MM.1S (cell line): ENCODE measurements around the gene C10orf143.

Experiments
- DNase-seq: peaks from one replicate; pipeline ENCODE4 v3.0.0-alpha.2; 2015
- H2AFZ ChIP-seq: fragments of 300-600 bp; sonication (generic); 2 replicates; pipeline ENCODE4 v1.6.0; 2016; ENCODE audit warnings: antibody characterized with exemption, low read length
- H3F3A ChIP-seq: fragments of 300-600 bp; sonication (generic); 2 replicates; pipeline ENCODE4 v1.6.1; 2016; ENCODE audit warnings: mild to moderate bottlenecking, antibody characterized with exemption, low read length, moderate library complexity, mixed read lengths; ENCODE audit not compliant: insufficient read depth
- H3K27ac ChIP-seq: fragments of 300-600 bp; sonication (generic); 2 replicates; pipeline ENCODE4 v1.5.1; 2016; ENCODE audit warnings: mild to moderate bottlenecking, low read length
- H3K27me3 ChIP-seq: fragments of 300-600 bp; sonication (generic); replicated peaks from 2 replicates; pipeline ENCODE4 v1.6.0; 2016; ENCODE audit warnings: low read length; ENCODE audit not compliant: insufficient read depth
- H3K36me3 ChIP-seq: fragments of 300-600 bp; sonication (generic); replicated peaks from 2 replicates; pipeline ENCODE4 v1.6.1; 2016; ENCODE audit warnings: mild to moderate bottlenecking, low read length, mixed read lengths; ENCODE audit not compliant: insufficient read depth
- H3K4me1 ChIP-seq: fragments of 300-600 bp; sonication (generic); 2 replicates; pipeline ENCODE4 v1.6.1; 2016; ENCODE audit warnings: low read length, mixed read lengths
- H3K4me2 ChIP-seq: fragments of 300-600 bp; sonication (generic); 2 replicates; pipeline ENCODE4 v1.6.0; 2016; ENCODE audit warnings: low read depth, low read length
- H3K4me3 ChIP-seq: fragments of 300-600 bp; sonication (generic); 2 replicates; pipeline ENCODE4 v1.5.1; 2016; ENCODE audit warnings: low read length, mixed read lengths
- H3K79me2 ChIP-seq: fragments of 300-600 bp; sonication (generic); 2 replicates; pipeline ENCODE4 v1.6.1; 2016; ENCODE audit warnings: mixed run types, low read length, mixed read lengths
- H3K9ac ChIP-seq: fragments of 300-600 bp; sonication (generic); 2 replicates; pipeline ENCODE4 v1.6.1; 2016; ENCODE audit warnings: low read length, mixed read lengths
- H3K9me2 ChIP-seq: fragments of 300-600 bp; sonication (generic); replicated peaks from 2 replicates; pipeline ENCODE4 v1.6.1; 2016; ENCODE audit warnings: mild to moderate bottlenecking, low read length, mixed read lengths; ENCODE audit not compliant: insufficient read depth
- H3K9me3 ChIP-seq: fragments of 300-600 bp; sonication (generic); replicated peaks from 2 replicates; pipeline ENCODE4 v1.6.1; 2016; ENCODE audit warnings: mild to moderate bottlenecking, low read length, mixed read lengths; ENCODE audit not compliant: insufficient read depth
- H4K20me1 ChIP-seq: fragments of 300-600 bp; sonication (generic); 2 replicates; pipeline ENCODE4 v1.6.1; 2016; ENCODE audit warnings: mild to moderate bottlenecking, low read length, moderate library complexity, mixed read lengths; ENCODE audit not compliant: insufficient read depth
- EZH2 ChIP-seq: fragments of 300-600 bp; sonication (generic); optimal IDR thresholded peaks from 2 replicates; pipeline ENCODE3; 2017; ENCODE audit warnings: low read depth, mild to moderate bottlenecking, antibody characterized with exemption, low read length, mixed read lengths
- EZH2phosphoT487 ChIP-seq: fragments of 300-600 bp; sonication (generic); IDR thresholded peaks from 2 replicates; pipeline ENCODE4 v1.6.1; 2018; ENCODE audit warnings: antibody characterized with exemption, low read length
- TF ChIP-seq, protein P1 (sequence below): fragments of 300-600 bp; sonication (generic); IDR thresholded peaks from 2 replicates; pipeline ENCODE4 v1.5.1; 2016; ENCODE audit warnings: antibody characterized with exemption, low read length, mixed read lengths

The C10orf143 gene

DNA sequence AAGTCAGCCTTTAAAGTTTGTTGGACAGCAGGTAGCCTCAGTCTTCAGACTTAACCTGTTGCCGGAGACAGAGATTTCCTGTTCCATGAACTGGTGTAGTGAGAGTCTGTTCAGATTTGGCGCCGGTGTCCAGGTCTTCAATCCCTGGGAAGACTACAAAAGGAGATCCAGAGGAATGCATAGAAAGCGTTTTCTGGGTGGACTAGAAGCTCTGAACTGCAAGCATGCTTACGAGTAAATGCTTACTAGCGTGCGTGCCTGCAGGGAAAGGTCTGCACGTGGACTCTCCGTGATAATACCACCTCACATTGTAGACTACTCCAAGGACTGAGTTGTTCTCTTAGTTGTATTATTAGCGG is 26.4 kb upstream of the C10orf143 start:
- no peaks in the 10 kb centered on the region for H3K9me3 ChIP-seq
- H2AFZ ChIP-seq = 0 out of 2 replicates have a peak overlapping the region, but pooled peaks have one; percentile 8
- no peaks in the 10 kb centered on the region; the same call in 1 of the 2 replicates for H3F3A ChIP-seq
- H3K4me2 ChIP-seq = peak overlapping the region; percentile 100
- peaks cover 37% of the 10 kb centered on the region for H3K4me1 ChIP-seq
- peak overlapping the region; percentile 87 for H3K4me3 ChIP-seq
- peak overlapping the region; percentile 86 for H3K9ac ChIP-seq
- no peaks in the 10 kb centered on the region for H3K27me3 ChIP-seq
- H4K20me1 ChIP-seq = peaks cover 6% of the 10 kb centered on the region
- peak overlapping the region; percentile 8; the same call in 1 of the 2 replicates for H3K27ac ChIP-seq
- no peaks in the 10 kb centered on the region for H3K9me2 ChIP-seq
- TF ChIP-seq EZH2 (no peak), EZH2phosphoT487 (no peak)
- TF ChIP-seq, protein P1, sequence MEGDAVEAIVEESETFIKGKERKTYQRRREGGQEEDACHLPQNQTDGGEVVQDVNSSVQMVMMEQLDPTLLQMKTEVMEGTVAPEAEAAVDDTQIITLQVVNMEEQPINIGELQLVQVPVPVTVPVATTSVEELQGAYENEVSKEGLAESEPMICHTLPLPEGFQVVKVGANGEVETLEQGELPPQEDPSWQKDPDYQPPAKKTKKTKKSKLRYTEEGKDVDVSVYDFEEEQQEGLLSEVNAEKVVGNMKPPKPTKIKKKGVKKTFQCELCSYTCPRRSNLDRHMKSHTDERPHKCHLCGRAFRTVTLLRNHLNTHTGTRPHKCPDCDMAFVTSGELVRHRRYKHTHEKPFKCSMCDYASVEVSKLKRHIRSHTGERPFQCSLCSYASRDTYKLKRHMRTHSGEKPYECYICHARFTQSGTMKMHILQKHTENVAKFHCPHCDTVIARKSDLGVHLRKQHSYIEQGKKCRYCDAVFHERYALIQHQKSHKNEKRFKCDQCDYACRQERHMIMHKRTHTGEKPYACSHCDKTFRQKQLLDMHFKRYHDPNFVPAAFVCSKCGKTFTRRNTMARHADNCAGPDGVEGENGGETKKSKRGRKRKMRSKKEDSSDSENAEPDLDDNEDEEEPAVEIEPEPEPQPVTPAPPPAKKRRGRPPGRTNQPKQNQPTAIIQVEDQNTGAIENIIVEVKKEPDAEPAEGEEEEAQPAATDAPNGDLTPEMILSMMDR = no peak
- no peak for DNase-seq
- H3K79me2 ChIP-seq = peaks cover 59% of the 10 kb centered on the region
- no peaks in the 10 kb centered on the region; the same call in 1 of the 2 replicates for H3K36me3 ChIP-seq

DNA sequence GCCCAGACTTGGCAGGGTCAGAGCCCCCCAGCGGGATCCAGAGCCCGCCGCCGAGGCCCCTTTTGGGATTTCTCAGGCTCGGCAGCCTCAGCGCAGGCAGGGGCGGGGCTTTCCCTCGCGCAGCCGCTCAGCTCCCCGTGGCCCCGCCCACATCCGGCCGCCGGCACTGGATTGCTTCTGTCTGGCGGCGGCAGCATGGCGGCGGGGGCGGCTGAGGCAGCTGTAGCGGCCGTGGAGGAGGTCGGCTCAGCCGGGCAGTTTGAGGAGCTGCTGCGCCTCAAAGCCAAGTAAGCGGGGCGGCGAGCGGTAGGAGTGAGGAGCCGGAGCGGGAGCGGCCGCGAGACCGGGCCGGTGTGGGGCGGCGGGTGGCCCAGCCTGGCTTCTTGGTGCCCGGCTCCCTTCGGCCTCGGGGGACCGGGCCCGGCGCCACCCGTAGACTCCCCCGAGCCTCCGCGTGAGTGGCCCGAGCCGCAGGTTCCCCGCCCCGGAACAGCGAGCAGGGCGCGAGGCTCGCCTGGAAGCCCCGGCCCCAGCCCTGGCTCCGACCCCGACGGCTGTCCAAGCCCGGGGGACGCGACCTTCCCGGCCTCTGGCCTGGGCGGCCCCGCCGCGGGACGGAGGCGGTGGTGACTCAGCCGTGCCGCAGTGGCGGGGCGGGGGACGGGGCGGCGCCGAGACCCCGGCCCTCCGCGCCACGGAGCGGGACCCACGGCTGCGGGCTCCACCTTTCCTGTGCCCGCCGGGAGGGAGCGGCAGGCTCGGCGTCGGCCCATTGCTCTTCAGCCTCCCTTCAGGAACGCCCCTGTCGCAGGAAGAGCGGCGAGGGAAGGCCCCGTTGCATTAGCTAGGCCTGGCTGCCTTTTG is 25.8 kb upstream of the C10orf143 start, which contains the start of gene GLRX3:
GLRX3 (plus strand) TSS at position 166 of the 864 bp plus-strand sequence; CDS start at position 196, 30 bp downstream.
- Histone ChIP-seq H4K20me1 (peaks cover 4% of the 10 kb centered on the region), H3K9me2 (no peaks in the 10 kb centered on the region), H3K36me3 (no peaks in the 10 kb centered on the region), H2AFZ (peak within 1 kb of the TSS; percentile 95), H3K4me3 (peak within 1 kb of the TSS; percentile 87), H3K27ac (peak within 1 kb of the TSS; percentile 45; the same call in 1 of the 2 replicates), H3K79me2 (peaks cover 53% of the 10 kb centered on the region), H3K9me3 (no peaks in the 10 kb centered on the region), H3K4me2 (peak within 1 kb of the TSS; percentile 100), H3K27me3 (no peaks in the 10 kb centered on the region), H3K4me1 (peaks cover 32% of the 10 kb centered on the region), H3F3A (no peaks in the 10 kb centered on the region; the same call in 1 of the 2 replicates), H3K9ac (peak within 1 kb of the TSS; percentile 86)
- TF ChIP-seq, protein P1 = no peak
- no peak for TF ChIP-seq EZH2phosphoT487
- no peak for TF ChIP-seq EZH2
- DNase-seq = peak; percentile 89

DNA sequence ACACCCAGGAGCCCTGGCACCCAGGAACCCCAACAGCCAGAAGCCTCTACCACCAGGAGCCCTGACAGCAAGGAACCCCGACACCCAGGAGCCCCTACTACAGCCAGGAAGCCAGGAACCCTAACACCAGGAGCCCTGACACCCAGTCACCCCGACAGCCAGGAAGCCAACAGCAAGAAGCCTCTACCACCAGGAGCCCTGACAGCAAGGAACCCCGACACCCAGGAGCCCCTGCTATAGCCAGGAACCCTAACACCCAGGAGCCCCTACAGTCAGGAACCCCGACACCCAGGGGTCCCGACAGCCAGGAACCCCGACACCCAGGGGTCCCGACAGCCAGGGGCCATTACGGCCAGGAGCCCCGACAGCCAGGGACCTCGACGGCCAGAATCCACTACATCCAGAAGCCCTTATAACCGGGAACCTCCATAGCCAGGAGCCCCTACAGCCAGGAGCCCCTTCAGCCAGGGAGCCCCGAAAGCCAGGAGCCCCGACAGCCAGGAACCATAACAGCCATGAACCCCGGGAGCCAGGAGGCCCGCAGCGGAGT is 25.1 kb upstream of the C10orf143 start:
- Histone ChIP-seq H3K79me2 (peaks cover 46% of the 10 kb centered on the region), H3K9ac (peak overlapping the region; percentile 86), H3K4me3 (peak overlapping the region; percentile 87), H4K20me1 (peaks cover 4% of the 10 kb centered on the region), H3K36me3 (no peaks in the 10 kb centered on the region), H3K27ac (no peak overlapping the region), H3K9me2 (no peaks in the 10 kb centered on the region), H2AFZ (peak overlapping the region; percentile 95), H3K4me2 (peak overlapping the region; percentile 97), H3K4me1 (peaks cover 25% of the 10 kb centered on the region), H3K27me3 (no peaks in the 10 kb centered on the region), H3F3A (no peaks in the 10 kb centered on the region; the same call in 1 of the 2 replicates), H3K9me3 (no peaks in the 10 kb centered on the region)
- TF ChIP-seq, protein P1 = no peak
- no peak for TF ChIP-seq EZH2
- DNase-seq = no peak
